GM12874 (cell line): ENCODE results near the gene RIMS1.

Source experiments
- TF ChIP-seq, protein P1 (sequence below): IDR thresholded peaks from 2 replicates; pipeline ENCODE4 v1.5.1; 2011; ENCODE audit warnings: low read depth, mild to moderate bottlenecking, control low read depth, low read length, moderate library complexity; ENCODE audit not compliant: insufficient read depth

Gene RIMS1

GRCh38 chr6:72262254-72262653 is 375.9 kb downstream of the RIMS1 start:
- TF ChIP-seq, protein P1, sequence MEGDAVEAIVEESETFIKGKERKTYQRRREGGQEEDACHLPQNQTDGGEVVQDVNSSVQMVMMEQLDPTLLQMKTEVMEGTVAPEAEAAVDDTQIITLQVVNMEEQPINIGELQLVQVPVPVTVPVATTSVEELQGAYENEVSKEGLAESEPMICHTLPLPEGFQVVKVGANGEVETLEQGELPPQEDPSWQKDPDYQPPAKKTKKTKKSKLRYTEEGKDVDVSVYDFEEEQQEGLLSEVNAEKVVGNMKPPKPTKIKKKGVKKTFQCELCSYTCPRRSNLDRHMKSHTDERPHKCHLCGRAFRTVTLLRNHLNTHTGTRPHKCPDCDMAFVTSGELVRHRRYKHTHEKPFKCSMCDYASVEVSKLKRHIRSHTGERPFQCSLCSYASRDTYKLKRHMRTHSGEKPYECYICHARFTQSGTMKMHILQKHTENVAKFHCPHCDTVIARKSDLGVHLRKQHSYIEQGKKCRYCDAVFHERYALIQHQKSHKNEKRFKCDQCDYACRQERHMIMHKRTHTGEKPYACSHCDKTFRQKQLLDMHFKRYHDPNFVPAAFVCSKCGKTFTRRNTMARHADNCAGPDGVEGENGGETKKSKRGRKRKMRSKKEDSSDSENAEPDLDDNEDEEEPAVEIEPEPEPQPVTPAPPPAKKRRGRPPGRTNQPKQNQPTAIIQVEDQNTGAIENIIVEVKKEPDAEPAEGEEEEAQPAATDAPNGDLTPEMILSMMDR = no peak

- TF ChIP-seq, protein P1 = no peak
Observed at GRCh38 chr6:72267470-72267869, 381.1 kb downstream of the RIMS1 start.

GRCh38 chr6:72271531-72271930 is 385.2 kb downstream of the RIMS1 start:
- TF ChIP-seq, protein P1 = no peak

DNA sequence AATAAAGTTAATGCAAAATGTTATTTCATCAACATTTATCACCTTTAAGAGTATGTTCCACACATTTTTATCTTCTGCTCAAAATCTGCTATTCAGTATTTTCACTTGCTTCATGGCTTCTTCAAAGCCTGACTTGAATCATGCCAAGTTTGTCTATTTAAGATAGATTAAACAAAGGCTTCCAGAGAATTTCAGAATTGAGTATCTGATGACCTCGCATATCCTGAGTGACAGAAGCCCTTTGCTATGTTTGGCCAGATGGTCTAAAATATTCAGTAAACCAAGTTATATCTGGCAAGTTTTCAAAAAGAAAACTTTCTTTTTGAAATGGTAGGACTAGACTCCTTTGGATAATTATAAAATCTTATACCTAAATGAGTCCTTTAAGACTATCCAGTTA is 386.6 kb downstream of the RIMS1 start:
- TF ChIP-seq, protein P1 = no peak

GRCh38 chr6:72275888-72276287 is 389.5 kb downstream of the RIMS1 start:
- TF ChIP-seq, protein P1 = no peak

DNA sequence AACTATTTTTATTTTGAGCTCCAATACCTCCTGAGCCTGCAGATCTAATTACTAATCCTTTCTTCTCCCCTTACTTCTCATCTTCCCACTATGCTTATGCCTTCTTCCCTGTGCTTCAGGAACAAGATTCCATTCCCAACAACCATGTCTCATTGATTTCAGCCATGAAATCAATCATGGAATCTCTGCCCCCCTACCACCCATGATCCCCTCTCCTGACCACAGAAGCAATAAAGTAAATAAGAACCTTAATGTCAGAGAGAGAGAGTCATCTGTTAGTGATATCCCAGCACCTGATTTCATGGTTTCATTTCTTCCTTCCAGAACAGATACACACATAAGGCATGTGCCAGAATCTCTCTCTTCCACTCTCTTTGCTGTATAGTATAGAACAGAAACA is 395.9 kb downstream of the RIMS1 start:
- TF ChIP-seq, protein P1 = no peak

GRCh38 chr6:72283571-72283970 is 397.2 kb downstream of the RIMS1 start:
- TF ChIP-seq, protein P1 = no peak

GRCh38 chr6:72286911-72287311 is 400.6 kb downstream of the RIMS1 start:
- TF ChIP-seq, protein P1 = no peak
